Measurements from ENCODE around the gene LSM8. TPM values are rescaled to one million over a fixed set of nuclear protein-coding genes. Genes with fewer than 3 reads are reported as not detected.

Gene LSM8
- total and polyA plus RNA-seq, 8 donors, result 0.58 to 58.0 (median 27.6) TPM

DNA sequence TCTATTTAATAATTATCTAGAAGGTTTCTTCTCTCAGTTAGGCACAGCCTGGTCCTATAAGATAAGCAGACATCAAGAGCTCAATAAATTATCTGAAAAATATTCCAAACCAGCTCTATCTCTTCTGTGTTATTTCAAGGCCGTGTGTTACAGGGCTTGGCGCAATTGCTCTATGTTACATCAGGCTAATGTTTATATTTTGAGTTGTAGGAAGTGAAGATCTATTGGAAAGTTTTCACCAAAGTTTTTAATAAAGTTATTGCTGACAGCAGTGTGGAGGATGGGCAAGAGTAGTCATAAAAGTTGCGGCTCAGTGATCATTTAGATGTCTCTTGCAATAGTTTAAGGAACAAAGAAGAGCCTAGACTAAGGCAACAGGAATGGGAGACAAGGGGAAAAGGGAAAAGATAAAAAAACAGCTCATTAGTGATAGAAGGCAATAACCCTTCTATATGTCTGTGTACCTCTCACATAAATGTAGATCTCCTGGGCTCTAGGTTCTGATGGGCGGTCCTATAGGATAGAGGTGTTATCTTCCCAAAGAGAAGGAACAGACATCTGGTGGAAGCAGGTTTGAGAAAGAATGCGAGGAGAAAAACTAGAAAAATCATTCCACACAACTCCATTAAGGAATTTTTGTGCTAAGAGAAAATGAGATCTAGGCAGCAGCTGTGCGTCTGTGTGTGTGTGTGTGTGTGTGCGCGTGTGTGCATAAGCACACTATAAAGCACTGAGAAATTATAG is 34.6 kb downstream of the LSM8 start:
- no peaks in the 10 kb centered on the region for H3K36me3 ChIP-seq
- TF ChIP-seq POLR2A (IDR thresholded peaks at IDR 0.05) (no peak), EP300 (IDR thresholded peaks at IDR 0.05) (no peak)
- TF ChIP-seq, protein P1, sequence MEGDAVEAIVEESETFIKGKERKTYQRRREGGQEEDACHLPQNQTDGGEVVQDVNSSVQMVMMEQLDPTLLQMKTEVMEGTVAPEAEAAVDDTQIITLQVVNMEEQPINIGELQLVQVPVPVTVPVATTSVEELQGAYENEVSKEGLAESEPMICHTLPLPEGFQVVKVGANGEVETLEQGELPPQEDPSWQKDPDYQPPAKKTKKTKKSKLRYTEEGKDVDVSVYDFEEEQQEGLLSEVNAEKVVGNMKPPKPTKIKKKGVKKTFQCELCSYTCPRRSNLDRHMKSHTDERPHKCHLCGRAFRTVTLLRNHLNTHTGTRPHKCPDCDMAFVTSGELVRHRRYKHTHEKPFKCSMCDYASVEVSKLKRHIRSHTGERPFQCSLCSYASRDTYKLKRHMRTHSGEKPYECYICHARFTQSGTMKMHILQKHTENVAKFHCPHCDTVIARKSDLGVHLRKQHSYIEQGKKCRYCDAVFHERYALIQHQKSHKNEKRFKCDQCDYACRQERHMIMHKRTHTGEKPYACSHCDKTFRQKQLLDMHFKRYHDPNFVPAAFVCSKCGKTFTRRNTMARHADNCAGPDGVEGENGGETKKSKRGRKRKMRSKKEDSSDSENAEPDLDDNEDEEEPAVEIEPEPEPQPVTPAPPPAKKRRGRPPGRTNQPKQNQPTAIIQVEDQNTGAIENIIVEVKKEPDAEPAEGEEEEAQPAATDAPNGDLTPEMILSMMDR (IDR thresholded peaks at IDR 0.05), result no peak
- 69 to 86% (median 72%) methylated on average over 8 of the region's 8 CpGs for WGBS, 5 donors
- H3K27ac ChIP-seq, result no peak overlapping the region
- intact Hi-C loops (cut with DNase I; ENCODE audit: low total_unique reads), result no loop called here
- peaks cover 0 to 14% (median 5%) of the 10 kb centered on the region in 4 donors for H3K4me1 ChIP-seq
- no peak overlapping the region for H3K4me3 ChIP-seq
- DNase-seq, result no peak
- peaks cover 0 to 7% (median 0%) of the 10 kb centered on the region in 3 donors for H3K27me3 ChIP-seq
- no peaks in the 10 kb centered on the region for H3K9me3 ChIP-seq

DNA sequence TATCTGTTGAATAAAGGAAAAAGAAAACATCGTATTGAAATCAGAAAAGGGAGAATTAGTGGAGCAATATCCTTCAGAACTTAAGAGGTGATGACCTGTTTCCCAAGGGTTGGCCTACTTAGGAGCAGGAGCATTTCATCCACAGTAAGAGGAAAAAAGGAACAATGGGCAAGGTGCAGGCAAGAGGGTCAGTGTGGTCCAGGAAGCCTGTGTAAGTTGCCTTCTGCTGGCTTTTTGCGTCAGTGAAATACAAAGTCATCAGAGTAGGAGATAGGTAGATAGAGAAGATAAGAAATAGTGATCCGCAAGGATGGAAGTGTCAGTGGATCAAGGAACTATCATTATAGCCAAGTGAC is 35.2 kb downstream of the LSM8 start:
- Histone ChIP-seq H3K27ac (no peak overlapping the region), H3K4me1 (peaks cover 0 to 9% (median 2%) of the 10 kb centered on the region in 4 donors), H3K9me3 (no peaks in the 10 kb centered on the region), H3K36me3 (no peaks in the 10 kb centered on the region), H3K27me3 (peaks cover 0 to 6% (median 0%) of the 10 kb centered on the region in 3 donors), H3K4me3 (no peak overlapping the region)
- no peak for TF ChIP-seq POLR2AphosphoS5 (IDR thresholded peaks at IDR 0.05)
- no peak for TF ChIP-seq POLR2A (IDR thresholded peaks at IDR 0.05)
- TF ChIP-seq, protein P1 (IDR thresholded peaks at IDR 0.05), result no peak
- no peak for TF ChIP-seq EP300 (IDR thresholded peaks at IDR 0.05)
- DNase-seq, result no peak
- intact Hi-C loops (cut with DNase I; ENCODE audit: low total_unique reads), result no loop called here
- 86 to 93% (median 90%) methylated on average over 3 of the region's 3 CpGs for WGBS, 5 donors

DNA sequence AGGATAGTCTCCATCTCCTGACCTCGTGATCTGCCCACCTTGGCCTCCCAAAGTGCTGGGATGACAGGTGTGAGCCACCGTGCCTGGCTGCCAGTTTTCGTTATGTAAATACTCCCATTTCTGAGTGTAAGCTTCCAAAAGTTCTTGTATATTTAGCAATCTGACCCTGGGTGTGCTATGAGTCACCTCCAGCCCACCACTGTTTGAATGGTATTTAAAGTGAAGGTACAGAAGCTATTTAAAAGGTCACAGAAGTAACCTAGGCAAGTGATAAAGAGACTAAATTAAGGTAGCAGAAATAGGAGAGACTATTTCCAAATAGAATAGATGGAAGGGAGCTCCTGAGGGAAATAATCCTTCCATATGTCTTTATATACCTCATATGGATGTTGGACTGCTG is 36.6 kb downstream of the LSM8 start:
- no peak for DNase-seq
- Histone ChIP-seq H3K4me1 (no peaks in the 10 kb centered on the region), H3K4me3 (no peak overlapping the region), H3K27me3 (no peaks in the 10 kb centered on the region), H3K9me3 (no peaks in the 10 kb centered on the region), H3K27ac (no peak overlapping the region), H3K36me3 (no peaks in the 10 kb centered on the region)
- TF ChIP-seq, protein P1 (IDR thresholded peaks at IDR 0.05), result no peak
- TF ChIP-seq EP300 (IDR thresholded peaks at IDR 0.05) (no peak), POLR2AphosphoS5 (IDR thresholded peaks at IDR 0.05) (no peak), POLR2A (IDR thresholded peaks at IDR 0.05) (no peak)
- intact Hi-C loops (cut with DNase I; ENCODE audit: low total_unique reads), result no loop called here
- WGBS, 5 donors, result 43 to 61% (median 45%) methylated on average over 3 of the region's 3 CpGs

DNA sequence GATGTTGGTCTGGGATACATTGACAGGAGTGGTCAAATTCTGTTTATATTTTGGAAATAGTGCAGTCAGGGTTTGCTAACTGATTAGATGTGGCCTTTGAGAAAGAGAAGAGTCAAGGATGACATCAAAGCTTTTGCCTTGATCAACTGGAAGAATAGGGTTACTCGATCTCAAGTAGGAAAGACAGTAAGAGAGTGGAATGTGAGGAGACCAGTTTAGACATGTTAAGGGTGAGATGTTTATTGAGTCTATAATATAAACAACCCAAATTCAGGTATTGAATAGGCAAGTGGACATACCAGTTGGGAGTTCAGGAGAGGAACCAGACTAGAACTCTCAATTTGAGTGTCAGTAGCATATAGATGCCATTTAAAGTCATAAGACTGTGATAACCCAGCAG is 38.6 kb downstream of the LSM8 start:
- Histone ChIP-seq H3K27ac (no peak overlapping the region), H3K36me3 (no peaks in the 10 kb centered on the region), H3K4me1 (no peaks in the 10 kb centered on the region), H3K9me3 (no peaks in the 10 kb centered on the region), H3K4me3 (no peak overlapping the region), H3K27me3 (no peaks in the 10 kb centered on the region)
- TF ChIP-seq EP300 (IDR thresholded peaks at IDR 0.05), result no peak
- TF ChIP-seq POLR2A (IDR thresholded peaks at IDR 0.05), result no peak
- no peak for TF ChIP-seq POLR2AphosphoS5 (IDR thresholded peaks at IDR 0.05)
- TF ChIP-seq, protein P1 (IDR thresholded peaks at IDR 0.05), result no peak
- DNase-seq, result no peak
- intact Hi-C loops (cut with DNase I; ENCODE audit: low total_unique reads), result no loop called here
- WGBS, 5 donors, result 63 to 88% (median 81%) methylated on average over 1 of the region's 1 CpG
